ENCODE measurements around the gene ST6GAL1.

GRCh38 chr3:187063286-187064121 is 133.2 kb downstream of the ST6GAL1 start:
- no peak for TF ChIP-seq POLR2A (IDR thresholded peaks at IDR 0.05)
- TF ChIP-seq, protein P1, sequence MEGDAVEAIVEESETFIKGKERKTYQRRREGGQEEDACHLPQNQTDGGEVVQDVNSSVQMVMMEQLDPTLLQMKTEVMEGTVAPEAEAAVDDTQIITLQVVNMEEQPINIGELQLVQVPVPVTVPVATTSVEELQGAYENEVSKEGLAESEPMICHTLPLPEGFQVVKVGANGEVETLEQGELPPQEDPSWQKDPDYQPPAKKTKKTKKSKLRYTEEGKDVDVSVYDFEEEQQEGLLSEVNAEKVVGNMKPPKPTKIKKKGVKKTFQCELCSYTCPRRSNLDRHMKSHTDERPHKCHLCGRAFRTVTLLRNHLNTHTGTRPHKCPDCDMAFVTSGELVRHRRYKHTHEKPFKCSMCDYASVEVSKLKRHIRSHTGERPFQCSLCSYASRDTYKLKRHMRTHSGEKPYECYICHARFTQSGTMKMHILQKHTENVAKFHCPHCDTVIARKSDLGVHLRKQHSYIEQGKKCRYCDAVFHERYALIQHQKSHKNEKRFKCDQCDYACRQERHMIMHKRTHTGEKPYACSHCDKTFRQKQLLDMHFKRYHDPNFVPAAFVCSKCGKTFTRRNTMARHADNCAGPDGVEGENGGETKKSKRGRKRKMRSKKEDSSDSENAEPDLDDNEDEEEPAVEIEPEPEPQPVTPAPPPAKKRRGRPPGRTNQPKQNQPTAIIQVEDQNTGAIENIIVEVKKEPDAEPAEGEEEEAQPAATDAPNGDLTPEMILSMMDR (IDR thresholded peaks at IDR 0.05): no peak
